ENCODE results near the gene CEPT1. TPM values are rescaled to one million over a fixed set of nuclear protein-coding genes. Genes with fewer than 3 reads are reported as not detected.

Gene CEPT1
- total and polyA plus RNA-seq, 9 of the 15 experiments (the other 6 are each of a cell fraction or from before 2014, with no cell fraction given): 24.4 to 72.6 (median 42.4) TPM

GRCh38 chr1:111202366-111202706, 62.3 kb downstream of the CEPT1 start:
- 75% methylated on average over 1 of the region's 1 CpG for WGBS (ENCODE audit: insufficient coverage, low coverage, missing lambda C conversion rate)
- intact Hi-C loops (cut with micrococcal nuclease): no loop called here
- ATAC-seq: no peak

More at GRCh38 chr1:111202366-111202706, 62.3 kb downstream of the CEPT1 start:
- no peak for DNase-seq (ENCODE audit: extremely low read depth in 1 of 4, low spot score in 3 of 4)
- Histone ChIP-seq H3K4me2 (ENCODE audit: insufficient read depth, low read length) (no peak overlapping the region), H3K9me1 (ENCODE audit: control insufficient read depth, insufficient read depth, low read length) (no peaks in the 10 kb centered on the region), H4K20me1 (replicated peaks; ENCODE audit: control insufficient read depth, insufficient read depth, low read length) (no peaks in the 10 kb centered on the region), H3K27me3 (ENCODE audit: control insufficient read depth in 2 of 2, insufficient read depth in 2 of 2, low read length in 2 of 2) (peaks cover 0 to 5% of the 10 kb centered on the region in 2 experiments; a peak in 3 of 5 replicates), H3K4me1 (replicated peaks in 1 of 2; ENCODE audit: control insufficient read depth in 2 of 2, insufficient read depth in 2 of 2, low read length in 2 of 2) (peaks cover 23 to 29% of the 10 kb centered on the region in 2 experiments), H3K9me3 (replicated peaks; ENCODE audit: control insufficient read depth, insufficient read depth, low read depth, low read length) (no peaks in the 10 kb centered on the region), H3K4me3 (no peak overlapping the region), H3K36me3 (ENCODE audit: control insufficient read depth, insufficient read depth, low read length) (no peaks in the 10 kb centered on the region), H3K27ac (ENCODE audit: extremely low read depth, low read depth, low read length) (no peak overlapping the region), H3K79me2 (ENCODE audit: control insufficient read depth, insufficient read depth, low read length) (no peaks in the 10 kb centered on the region), H2AFZ (ENCODE audit: low read depth, low read length) (peak overlapping the region; percentile 34; the same call in 1 of the 2 replicates), H3K9ac (ENCODE audit: insufficient read depth in 1 of 2, low read depth in 2 of 2, low read length in 2 of 2) (no peak overlapping the region)
- no TSS peak for BruUV-seq (replicated peaks)
- CTCF ChIA-PET (ENCODE audit: low intra/inter-chr PET ratio): no interaction called here
- POLR2A ChIA-PET: interaction anchor here (0.8 to 1.2 kb wide), 2 partner anchors 11 to 12 kb away, joined by 3 read pairs; no protein-coding TSS in a partner anchor
- in situ Hi-C loops (cut with MboI): no loop called here
- no peak for TF ChIP-seq ATF3 (IDR thresholded peaks at IDR 0.05)
- no peak for TF ChIP-seq ATF3 (CRISPR knock-in tag; conservative IDR thresholded peaks at IDR 0.05)
- no peak for TF ChIP-seq PHB (CRISPR knock-in tag; IDR thresholded peaks at IDR 0.05)
- 0 out of 2 replicates have a peak, but pooled peaks have one; percentile 47 for TF ChIP-seq ZBTB26 (CRISPR knock-in tag; IDR thresholded peaks at IDR 0.05)
- FAIRE-seq: no peak

Measured in K562 (cell line).